Pancreas (tissue), 10 donors: ENCODE results near the gene SLC66A1. TPM values are rescaled to one million over a fixed set of nuclear protein-coding genes. Genes with fewer than 3 reads are reported as not detected.

Source experiments
- ATAC-seq, 4 donors: fragments of 200-7000 bp; cut with Tn5 transposase; one replicate each; pipeline versions ENCODE4 v1.8.0 to v1.9.1; 2020; ENCODE audit warnings: mild to moderate bottlenecking in 4 of 4, moderate library complexity in 4 of 4
- DNase-seq, 6 donors: peaks; one replicate each; pipeline ENCODE4 v3.0.0-alpha.2; 2020
- FAIRE-seq: peaks from 2 replicates; lab custom pipeline; 2012; peaks lifted over from hg19 to GRCh38; lab: Jason Lieb, UNC
- H3K27ac ChIP-seq, 4 donors: fragments of 200-600 bp; sonication (generic); 1 replicate in 3 of 4; 2 replicates in 1 of 4; pipeline versions ENCODE4 v1.5.0 to v1.8.0; 2020
- H3K27me3 ChIP-seq, 4 donors: fragments of 200-600 bp; one replicate each; pipeline ENCODE4 v1.8.0; 2021
- H3K36me3 ChIP-seq, 3 donors: fragments of 200-600 bp; sonication (generic) in 1 of 3; one replicate each; pipeline versions ENCODE4 v1.5.0 to v1.8.0; 2020 to 2021
- H3K4me1 ChIP-seq, 3 donors: fragments of 200-600 bp; one replicate each; pipeline ENCODE4 v1.8.0; 2021
- H3K4me3 ChIP-seq, 4 donors: fragments of 200-600 bp; sonication (generic) in 2 of 4; one replicate each; pipeline versions ENCODE4 v1.5.0 to v1.8.0; 2020 to 2021
- H3K9me3 ChIP-seq, 4 donors: fragments of 200-600 bp; one replicate each; pipeline ENCODE4 v1.8.0; 2021
- WGBS, 2 donors: extraction: QIAGEN DNeasy Blood & Tissue Kit; methylation state at CpG; one replicate each; pipeline ENCODE4 v1.1.7; 2013; 5-methylcytosine and 5-hydroxymethylcytosine counted together
- intact Hi-C, 3 donors: fragments of 100-400 bp; cut with DNase I; formaldehyde crosslinking; loops; one replicate each; pipeline versions ENCODE4 v1.11.1 to v1.14.2; 2022
- polyA plus RNA-seq, 2 donors: library from polyadenylated mRNA; stranded (reverse); fragments of 200-250 nt; gene quantifications; one replicate each; pipeline ENCODE4 v1.2.3, GENCODE V29; 2013
- total RNA-seq, 6 donors: library from RNA; stranded (reverse); fragmentation: NEBNext Ultra II Directional in 4 of 6; extraction: Animal tissue kit (Norgen Biotek cat#: 25700) in 4 of 6; gene quantifications; one replicate each; pipeline versions ENCODE4 v1.2.1 to v1.2.4, GENCODE V29; 2021 to 2023
- TF ChIP-seq, protein P1 (sequence below), 4 donors: fragments of 200-600 bp; sonication (generic) in 3 of 4; IDR thresholded peaks; one replicate each; pipeline versions ENCODE4 v1.5.0 to v1.8.0; 2021; ENCODE audit warnings: antibody characterized with exemption in 4 of 4
- donor health status: healthy with polysubstance abuse.
- donor health status: DM: no; HTN: no; CAD: no; lungs with moderate emphysema.
- donor health status: DM: no; HTN: no; CAD: no.
- donor health status: control.
- donor health status: control.
- donor health status: Bipolar disorder and iron deficiency.
- donor health status: DM: yes; HTN: yes; CAD: no.
- donor health status: DM: no; HTN: no; CAD: no.
- donor health status: DM: no; HTN: no; CAD: no.
- donor health status: DM: yes; HTN: yes; CAD: no.

The SLC66A1 gene
- total and polyA plus RNA-seq, 8 donors = 6.4 to 26.1 (median 8.7) TPM

DNA sequence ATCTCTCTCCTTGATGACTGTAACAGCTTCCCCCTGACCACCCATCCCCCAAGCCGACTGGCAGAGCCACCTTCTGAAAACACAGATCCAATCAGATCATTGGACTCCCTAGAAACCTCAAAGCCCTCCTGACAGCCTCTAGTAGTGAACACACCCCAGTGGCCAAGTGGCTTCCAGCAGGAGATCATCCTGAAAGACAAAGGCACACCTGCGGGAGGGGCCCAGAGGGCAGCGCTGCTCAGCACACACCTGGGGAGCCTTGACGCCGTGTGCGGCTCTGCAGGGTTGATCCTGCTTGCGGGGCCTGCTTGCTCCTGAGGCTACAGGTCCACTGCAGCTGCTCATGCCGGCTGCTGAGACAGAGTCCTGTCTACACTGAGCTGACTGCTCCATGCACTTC is 41.5 kb downstream of the SLC66A1 start:
- no peaks in the 10 kb centered on the region for H3K27me3 ChIP-seq
- DNase-seq (peak in 1 of 6 donors; percentile 39), ATAC-seq (peak in 1 of 4 donors; percentile 14), FAIRE-seq (no peak)
- peaks cover 0 to 23% (median 2%) of the 10 kb centered on the region in 3 donors for H3K36me3 ChIP-seq
- no peaks in the 10 kb centered on the region for H3K4me1 ChIP-seq
- 75 to 87% methylated on average over 8 of the region's 8 CpGs for WGBS, 2 donors
- H3K4me3 ChIP-seq = no peak overlapping the region
- no peak overlapping the region for H3K27ac ChIP-seq
- H3K9me3 ChIP-seq = no peaks in the 10 kb centered on the region
- TF ChIP-seq, protein P1, sequence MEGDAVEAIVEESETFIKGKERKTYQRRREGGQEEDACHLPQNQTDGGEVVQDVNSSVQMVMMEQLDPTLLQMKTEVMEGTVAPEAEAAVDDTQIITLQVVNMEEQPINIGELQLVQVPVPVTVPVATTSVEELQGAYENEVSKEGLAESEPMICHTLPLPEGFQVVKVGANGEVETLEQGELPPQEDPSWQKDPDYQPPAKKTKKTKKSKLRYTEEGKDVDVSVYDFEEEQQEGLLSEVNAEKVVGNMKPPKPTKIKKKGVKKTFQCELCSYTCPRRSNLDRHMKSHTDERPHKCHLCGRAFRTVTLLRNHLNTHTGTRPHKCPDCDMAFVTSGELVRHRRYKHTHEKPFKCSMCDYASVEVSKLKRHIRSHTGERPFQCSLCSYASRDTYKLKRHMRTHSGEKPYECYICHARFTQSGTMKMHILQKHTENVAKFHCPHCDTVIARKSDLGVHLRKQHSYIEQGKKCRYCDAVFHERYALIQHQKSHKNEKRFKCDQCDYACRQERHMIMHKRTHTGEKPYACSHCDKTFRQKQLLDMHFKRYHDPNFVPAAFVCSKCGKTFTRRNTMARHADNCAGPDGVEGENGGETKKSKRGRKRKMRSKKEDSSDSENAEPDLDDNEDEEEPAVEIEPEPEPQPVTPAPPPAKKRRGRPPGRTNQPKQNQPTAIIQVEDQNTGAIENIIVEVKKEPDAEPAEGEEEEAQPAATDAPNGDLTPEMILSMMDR (IDR thresholded peaks at IDR 0.05) = no peak
- intact Hi-C loops = no loop called here

DNA sequence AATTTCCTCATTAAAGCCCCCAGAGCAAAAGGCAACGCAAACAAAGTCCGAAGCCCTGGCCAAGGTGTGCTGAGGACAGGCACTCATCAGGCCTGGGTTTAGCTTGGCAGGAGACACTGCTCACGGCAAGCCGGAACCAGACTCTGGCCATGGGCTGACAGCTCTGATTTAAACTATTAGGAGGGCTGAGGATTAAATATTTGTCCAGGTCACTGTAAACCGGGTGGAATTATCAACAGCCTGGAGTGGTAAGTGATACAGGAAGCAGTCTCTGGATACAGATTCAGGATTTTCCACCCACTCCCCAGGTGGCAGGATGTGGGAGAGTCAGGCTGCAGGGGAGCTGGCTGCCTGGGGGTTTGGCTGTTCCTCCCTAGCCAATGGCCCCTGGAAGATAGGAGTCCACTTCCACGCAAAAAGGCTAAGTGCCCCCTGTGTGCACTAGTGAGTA is 42.4 kb downstream of the SLC66A1 start:
- Histone ChIP-seq H3K27me3 (no peaks in the 10 kb centered on the region), H3K27ac (no peak overlapping the region), H3K9me3 (no peaks in the 10 kb centered on the region), H3K36me3 (peaks cover 0 to 23% (median 2%) of the 10 kb centered on the region in 3 donors), H3K4me1 (no peaks in the 10 kb centered on the region), H3K4me3 (no peak overlapping the region)
- 85 to 89% methylated on average over 6 of the region's 6 CpGs for WGBS, 2 donors
- FAIRE-seq (no peak), DNase-seq (peak in 1 of 6 donors; percentile 15), ATAC-seq (peak in 3 of 4 donors; percentile 33 to 72 (median 61))
- intact Hi-C loops = no loop called here
- TF ChIP-seq, protein P1 (IDR thresholded peaks at IDR 0.05) = no peak

DNA sequence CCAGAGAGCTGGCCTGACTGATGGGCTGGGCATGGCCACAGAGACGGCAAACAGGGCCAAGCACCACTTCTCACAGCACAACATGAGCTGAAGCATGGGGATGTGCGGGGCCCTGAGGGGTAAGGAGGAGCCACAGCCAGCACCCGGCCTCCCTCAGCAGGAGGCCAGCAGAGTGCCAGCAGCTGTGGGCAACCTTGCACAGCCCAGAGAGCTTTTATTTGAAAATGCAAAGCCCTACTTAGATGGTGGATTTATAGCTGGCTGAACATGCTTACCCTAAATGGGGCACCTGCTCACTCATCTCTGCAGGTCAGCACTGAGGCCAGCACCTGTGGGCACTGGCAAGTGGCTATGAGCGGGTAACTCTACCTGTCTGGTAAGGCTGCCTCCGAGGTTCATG is 44.1 kb downstream of the SLC66A1 start:
- no peak for FAIRE-seq
- no peaks in the 10 kb centered on the region for H3K9me3 ChIP-seq
- TF ChIP-seq, protein P1 (IDR thresholded peaks at IDR 0.05) = no peak
- H3K4me3 ChIP-seq = no peak overlapping the region
- intact Hi-C loops = no loop called here
- H3K27ac ChIP-seq = no peak overlapping the region
- H3K36me3 ChIP-seq = peaks cover 0 to 19% (median 2%) of the 10 kb centered on the region in 3 donors
- no peak for DNase-seq
- WGBS, 2 donors = 87 to 91% methylated on average over 5 of the region's 5 CpGs
- peak in 2 of 4 donors; percentile 49 to 71 for ATAC-seq
- no peaks in the 10 kb centered on the region for H3K4me1 ChIP-seq
- no peaks in the 10 kb centered on the region for H3K27me3 ChIP-seq

DNA sequence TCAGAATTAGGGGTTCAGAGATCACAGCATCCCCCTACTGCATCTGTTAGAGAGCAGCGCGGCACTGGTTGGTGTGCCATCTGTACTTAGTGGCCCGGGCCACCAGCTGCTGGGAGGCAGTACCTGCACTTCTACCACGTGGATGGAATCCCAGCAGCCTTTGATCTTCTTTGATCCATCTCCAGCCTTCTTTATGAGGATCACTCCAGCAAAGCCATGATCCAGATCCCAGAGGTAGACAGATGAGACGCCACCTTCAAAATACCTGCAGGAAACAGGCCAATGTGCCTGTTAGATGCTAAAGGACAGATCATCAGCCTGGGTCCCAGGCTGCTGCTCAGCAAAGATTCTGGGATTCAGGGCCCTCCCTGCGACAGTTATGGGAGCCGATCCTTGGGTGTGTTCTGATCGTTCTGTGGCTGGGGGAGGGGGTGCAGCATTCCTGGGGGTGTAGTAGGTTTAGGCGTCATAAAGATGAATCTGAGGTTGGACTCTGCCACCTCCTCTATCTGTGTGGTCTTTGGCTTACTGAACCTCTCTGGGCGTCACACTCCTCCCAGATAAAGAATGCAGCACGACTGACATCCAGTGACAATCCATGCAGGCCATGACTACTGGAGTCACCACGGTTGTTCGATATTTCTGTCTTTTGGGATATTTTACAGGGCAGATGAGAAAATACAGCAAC is 45.3 kb downstream of the SLC66A1 start:
- Histone ChIP-seq H3K4me3 (no peak overlapping the region), H3K27ac (no peak overlapping the region), H3K36me3 (peaks cover 0 to 15% (median 2%) of the 10 kb centered on the region in 3 donors), H3K4me1 (no peaks in the 10 kb centered on the region), H3K9me3 (no peaks in the 10 kb centered on the region), H3K27me3 (no peaks in the 10 kb centered on the region)
- WGBS, 2 donors = 90 to 92% methylated on average over 13 of the region's 13 CpGs
- intact Hi-C loops = no loop called here
- TF ChIP-seq, protein P1 (IDR thresholded peaks at IDR 0.05) = no peak
- DNase-seq (peak in 1 of 6 donors; percentile 9), ATAC-seq (no peak), FAIRE-seq (no peak)

DNA sequence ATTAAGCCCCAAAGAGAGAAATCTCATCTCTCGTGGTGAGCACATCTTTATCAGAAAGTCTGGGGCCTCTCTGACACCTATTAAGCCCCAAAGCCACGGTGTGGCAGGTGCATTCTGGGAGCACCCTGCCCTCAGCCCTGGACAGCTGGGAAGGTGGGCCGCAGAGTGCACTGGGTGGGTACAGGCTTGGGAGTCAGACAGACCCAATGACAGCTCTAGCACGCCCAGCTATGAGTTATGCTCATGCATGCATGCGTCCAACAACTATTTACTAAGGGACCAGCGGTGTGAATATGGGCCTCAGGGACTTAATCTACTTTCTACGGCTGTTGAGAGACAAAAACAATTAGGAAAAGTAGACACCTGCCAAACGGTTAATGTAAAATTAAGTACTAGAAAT is 46.6 kb downstream of the SLC66A1 start:
- no peaks in the 10 kb centered on the region for H3K4me1 ChIP-seq
- no peak overlapping the region for H3K4me3 ChIP-seq
- TF ChIP-seq, protein P1 (IDR thresholded peaks at IDR 0.05) = no peak
- DNase-seq (no peak), FAIRE-seq (no peak), ATAC-seq (no peak)
- intact Hi-C loops = no loop called here
- peaks cover 0 to 12% (median 2%) of the 10 kb centered on the region in 3 donors for H3K36me3 ChIP-seq
- 88 to 89% methylated on average over 8 of the region's 8 CpGs for WGBS, 2 donors
- no peaks in the 10 kb centered on the region for H3K27me3 ChIP-seq
- H3K27ac ChIP-seq = no peak overlapping the region
- no peaks in the 10 kb centered on the region for H3K9me3 ChIP-seq
